GM21515 (cell line): ENCODE measurements around the gene RGS21.
"Not testable (repeated sequence)": the region's sequence is repeated elsewhere in the genome, so short reads cannot be mapped to it uniquely, and the experiment has no call there.

Experiments
- ATAC-seq: cut with Tn5 transposase; IDR thresholded peaks from one replicate; pipeline ENCODE4 v1.9.1; 2021; ENCODE audit not compliant: unreplicated experiment

RGS21 gene

GRCh38 chr1:192316942-192317450 is at the start of gene RGS21:
Gene RGS21 (plus strand): TSS chr1:192316992. CDS start chr1:192343037, 26,045 bp downstream.
- ATAC-seq, result no peak

GRCh38 chr1:192268468-192269052 is 48.2 kb upstream of the RGS21 start:
- no peak for ATAC-seq

GRCh38 chr1:192270398-192270797 is 46.4 kb upstream of the RGS21 start:
- no peak for ATAC-seq

GRCh38 chr1:192272732-192273131 is 44.1 kb upstream of the RGS21 start:
- ATAC-seq, result no peak

GRCh38 chr1:192274588-192274987 is 42.2 kb upstream of the RGS21 start:
- no peak for ATAC-seq

GRCh38 chr1:192277635-192278034 is 39.2 kb upstream of the RGS21 start:
- no peak for ATAC-seq

GRCh38 chr1:192284927-192285326 is 31.9 kb upstream of the RGS21 start:
- ATAC-seq, result no peak

- ATAC-seq, result no peak
These were observed 13.8 kb upstream of the RGS21 start for GRCh38 chr1:192303029-192303428.

- not testable (repeated sequence) for ATAC-seq
These were observed 8.5 kb upstream of the RGS21 start for GRCh38 chr1:192308314-192308713.

GRCh38 chr1:192311281-192311680 is 5.5 kb upstream of the RGS21 start:
- ATAC-seq, result no peak

GRCh38 chr1:192327997-192328396 is 11.2 kb downstream of the RGS21 start:
- no peak for ATAC-seq

- ATAC-seq, result no peak
These were observed 26.1 kb downstream of the RGS21 start for GRCh38 chr1:192342842-192343241.

GRCh38 chr1:192343344-192343743 is 26.6 kb downstream of the RGS21 start:
- ATAC-seq, result no peak

GRCh38 chr1:192349314-192349713 is 32.5 kb downstream of the RGS21 start:
- no peak for ATAC-seq

- no peak for ATAC-seq
These were observed 33.6 kb downstream of the RGS21 start for GRCh38 chr1:192350356-192350755.

- no peak for ATAC-seq
These were observed 34.8 kb downstream of the RGS21 start for GRCh38 chr1:192351550-192351949.

- ATAC-seq, result no peak
These were observed 41.1 kb downstream of the RGS21 start for GRCh38 chr1:192357924-192358323.

GRCh38 chr1:192358402-192358801 is 41.6 kb downstream of the RGS21 start:
- no peak for ATAC-seq

GRCh38 chr1:192358822-192359221 is 42.0 kb downstream of the RGS21 start:
- no peak for ATAC-seq

GRCh38 chr1:192363177-192363576 is 46.4 kb downstream of the RGS21 start:
- ATAC-seq, result no peak

- no peak for ATAC-seq
These were observed 50.6 kb downstream of the RGS21 start for GRCh38 chr1:192367436-192367835.

- ATAC-seq, result no peak
These were observed 58.5 kb downstream of the RGS21 start for GRCh38 chr1:192375306-192375705.

GRCh38 chr1:192376374-192376773 is 59.6 kb downstream of the RGS21 start:
- ATAC-seq, result no peak
